IMR-90 (cell line): ENCODE results near the gene TAF9B. TPM values are rescaled to one million over a fixed set of nuclear protein-coding genes. Genes with fewer than 3 reads are reported as not detected.

Source experiments
- ATAC-seq: fragments of 200-7000 bp; cut with Tn5 transposase; 2 replicates; pipeline ENCODE4 v1.9.1; 2020; ENCODE audit warnings: low read depth, mild to moderate bottlenecking, moderate library complexity
- BruUV-seq: library from RNA; stranded (reverse); fragments of 400-500 nt; replicated peaks from 2 replicates; lab custom pipeline; 2021; lab: Mats Ljungman, UMichigan
- CTCF ChIA-PET: fragments of 300-600 bp; formaldehyde crosslinking; extraction: SDS; loops from one replicate; lab custom pipeline; 2021; ENCODE audit warnings: antibody characterized with exemption; lab: Yijun Ruan, JAX
- POLR2A ChIA-PET: fragments of 300-600 bp; sonication (Branson Sonifier 250); formaldehyde crosslinking; loops from one replicate; lab custom pipeline; 2022; ENCODE audit warnings: antibody characterized with exemption; ENCODE audit not compliant: unreplicated experiment; lab: Charles Lee
- DNase-seq: peaks from one replicate; pipeline ENCODE4 v3.0.0; 2013
- H2AFZ ChIP-seq: replicated peaks from 2 replicates; pipeline ENCODE3; 2013; ENCODE audit warnings: low read length, mild to moderate bottlenecking; ENCODE audit not compliant: poor library complexity
- H2AK5ac ChIP-seq: 2 replicates; pipeline ENCODE4 v1.6.1; 2013; ENCODE audit warnings: low read depth, low read length, inconsistent platforms
- H2AK9ac ChIP-seq: replicated peaks from 2 replicates; pipeline ENCODE3; 2013; ENCODE audit warnings: mild to moderate bottlenecking, low read depth, low read length, moderate library complexity; ENCODE audit not compliant: poor library complexity
- H2BK120ac ChIP-seq: 2 replicates; pipeline ENCODE4 v1.6.1; 2013; ENCODE audit warnings: low read depth, low read length, inconsistent platforms
- H2BK15ac ChIP-seq: 3 replicates; pipeline ENCODE4 v1.6.1; 2013; ENCODE audit warnings: low read depth, low read length, inconsistent platforms
- H2BK20ac ChIP-seq: 2 replicates; pipeline ENCODE4 v1.6.1; 2013; ENCODE audit warnings: low read depth, mild to moderate bottlenecking, inconsistent platforms, low read length, moderate library complexity
- H2BK5ac ChIP-seq: 2 replicates; pipeline ENCODE4 v1.6.1; 2013; ENCODE audit warnings: mild to moderate bottlenecking, low read depth, low read length, inconsistent platforms; ENCODE audit not compliant: poor library complexity, severe bottlenecking
- H3K14ac ChIP-seq: replicated peaks from 2 replicates; pipeline ENCODE4 v1.6.1; 2013; ENCODE audit warnings: low read depth, low read length, inconsistent platforms
- H3K18ac ChIP-seq: 2 replicates; pipeline ENCODE4 v1.6.1; 2013; ENCODE audit warnings: low read depth, low read length, control low read depth
- H3K23ac ChIP-seq: 2 replicates; pipeline ENCODE4 v1.6.1; 2013; ENCODE audit warnings: low read depth, low read length, inconsistent platforms
- H3K27ac ChIP-seq: 2 replicates; pipeline ENCODE4 v1.5.1; 2013; ENCODE audit warnings: mild to moderate bottlenecking, control low read depth, low read length; ENCODE audit not compliant: insufficient read depth
- H3K27me3 ChIP-seq: 2 replicates; pipeline ENCODE4 v1.6.1; 2013; ENCODE audit warnings: low read length; ENCODE audit not compliant: control insufficient read depth, insufficient read depth
- H3K36me3 ChIP-seq: 2 replicates; pipeline ENCODE4 v1.6.1; 2013; ENCODE audit warnings: low read length, mixed read lengths; ENCODE audit not compliant: control insufficient read depth, insufficient read depth
- H3K4ac ChIP-seq: 2 replicates; pipeline ENCODE4 v1.6.1; 2013; ENCODE audit warnings: low read depth, low read length, inconsistent platforms
- H3K4me1 ChIP-seq: 2 replicates; pipeline ENCODE4 v1.6.1; 2013; ENCODE audit warnings: low read length, mixed read lengths; ENCODE audit not compliant: control insufficient read depth, insufficient read depth
- H3K4me2 ChIP-seq: 2 replicates; pipeline ENCODE4 v1.6.1; 2013; ENCODE audit warnings: low read depth, mild to moderate bottlenecking, control low read depth, low read length, moderate library complexity
- H3K4me3 ChIP-seq: 2 replicates; pipeline ENCODE4 v1.5.1; 2013; ENCODE audit warnings: low read depth, mild to moderate bottlenecking, control low read depth, low read length, moderate library complexity; ENCODE audit not compliant: insufficient read depth
- H3K56ac ChIP-seq: 2 replicates; pipeline ENCODE4 v1.6.1; 2013; ENCODE audit warnings: low read length, inconsistent platforms; ENCODE audit not compliant: insufficient read depth; ENCODE audit errors: extremely low read depth
- H3K79me1 ChIP-seq, 2 experiments: 2 replicates each; pipeline ENCODE4 v1.6.1; 2013; ENCODE audit warnings: low read length in 2 of 2, inconsistent platforms in 1 of 2, low read depth in 1 of 2
- H3K9ac ChIP-seq: 2 replicates; pipeline ENCODE4 v1.6.1; 2013; ENCODE audit warnings: low read depth, low read length, control low read depth
- H3K9me1 ChIP-seq: 2 replicates; pipeline ENCODE4 v1.6.1; 2013; ENCODE audit warnings: low read length, inconsistent platforms; ENCODE audit not compliant: insufficient read depth
- H3K9me3 ChIP-seq: 2 replicates; pipeline ENCODE4 v1.6.1; 2013; ENCODE audit warnings: low read length; ENCODE audit not compliant: control insufficient read depth, insufficient read depth
- H4K20me1 ChIP-seq: 2 replicates; pipeline ENCODE4 v1.6.1; 2013; ENCODE audit warnings: low read length, inconsistent platforms; ENCODE audit not compliant: insufficient read depth
- H4K5ac ChIP-seq: 2 replicates; pipeline ENCODE4 v1.6.1; 2013; ENCODE audit warnings: mild to moderate bottlenecking, low read depth, low read length, control low read depth
- H4K8ac ChIP-seq, 2 experiments: 2 replicates each; pipeline ENCODE4 v1.6.1; 2013; ENCODE audit warnings: low read depth in 2 of 2, low read length in 2 of 2, control low read depth in 1 of 2, inconsistent platforms in 1 of 2
- H4K91ac ChIP-seq: 2 replicates; pipeline ENCODE4 v1.6.1; 2013; ENCODE audit warnings: low read depth, low read length, inconsistent platforms; ENCODE audit not compliant: insufficient read depth
- BHLHE40 ChIP-seq: fragments of 150-350 bp; IDR thresholded peaks from 2 replicates; pipeline ENCODE4 v1.6.1; 2016; ENCODE audit warnings: mild to moderate bottlenecking, low read depth, low read length
- CEBPB ChIP-seq: IDR thresholded peaks from 2 replicates; pipeline ENCODE4 v1.6.1; 2012; ENCODE audit warnings: low read depth, low read length, improper control_type of control experiment
- CHD1 ChIP-seq: IDR thresholded peaks from 2 replicates; pipeline ENCODE4 v1.6.1; 2012; ENCODE audit warnings: low read depth, low read length, improper control_type of control experiment
- CTCF ChIP-seq: conservative IDR thresholded peaks from 2 replicates; pipeline ENCODE4 v1.5.1; 2012; ENCODE audit warnings: mild to moderate bottlenecking, low read depth, low read length, improper control_type of control experiment
- ELK1 ChIP-seq: fragments of 150-350 bp; IDR thresholded peaks from 2 replicates; pipeline ENCODE4 v1.6.1; 2016; ENCODE audit warnings: low read depth, mild to moderate bottlenecking, low read length, moderate library complexity, borderline replicate concordance
- FOS ChIP-seq: fragments of 150-350 bp; IDR thresholded peaks from 2 replicates; pipeline ENCODE4 v1.6.1; 2016; ENCODE audit warnings: low read depth, low read length
- MAFK ChIP-seq: IDR thresholded peaks from 2 replicates; pipeline ENCODE4 v1.6.1; 2012; ENCODE audit warnings: low read depth, low read length, improper control_type of control experiment
- MAZ ChIP-seq: IDR thresholded peaks from 2 replicates; pipeline ENCODE4 v1.6.1; 2012; ENCODE audit warnings: low read depth, mild to moderate bottlenecking, low read length, improper control_type of control experiment, moderate library complexity, borderline replicate concordance
- MXI1 ChIP-seq: IDR thresholded peaks from 2 replicates; pipeline ENCODE4 v1.6.1; 2012; ENCODE audit warnings: low read depth, mild to moderate bottlenecking, low read length, moderate library complexity, borderline replicate concordance
- NFE2L2 ChIP-seq: fragments of 150-350 bp; IDR thresholded peaks from 2 replicates; pipeline ENCODE4 v1.6.1; 2016; ENCODE audit warnings: low read depth, mild to moderate bottlenecking, low read length
- POLR2A ChIP-seq: IDR thresholded peaks from 2 replicates; pipeline ENCODE4 v1.6.1; 2012; ENCODE audit warnings: mild to moderate bottlenecking, low read depth, low read length
- RAD21 ChIP-seq: IDR thresholded peaks from 2 replicates; pipeline ENCODE4 v1.6.1; 2012; ENCODE audit warnings: low read length, improper control_type of control experiment
- RCOR1 ChIP-seq: IDR thresholded peaks from 2 replicates; pipeline ENCODE4 v1.6.1; 2012; ENCODE audit warnings: mild to moderate bottlenecking, low read length, improper control_type of control experiment; ENCODE audit not compliant: insufficient replicate concordance
- RFX5 ChIP-seq: IDR thresholded peaks from 2 replicates; pipeline ENCODE4 v1.8.0; 2012; ENCODE audit warnings: low read depth, mild to moderate bottlenecking, low read length, moderate library complexity
- SMC3 ChIP-seq: fragments of 150-350 bp; IDR thresholded peaks from 2 replicates; pipeline ENCODE4 v1.6.1; 2016; ENCODE audit warnings: low read depth, mild to moderate bottlenecking, antibody characterized with exemption, low read length, moderate library complexity
- WGBS, 2 experiments: methylation state at CpG; one replicate each; pipeline versions ENCODE4 v1.1.5 to v1.1.7; 2013; ENCODE audit warnings: missing lambda C conversion rate in 2 of 2; ENCODE audit not compliant: insufficient read length in 1 of 2; ENCODE audit errors: extremely low coverage in 2 of 2; 5-methylcytosine and 5-hydroxymethylcytosine counted together
- dilution Hi-C: fragments of 300-500 bp; cut with HindIII; formaldehyde crosslinking; loops from one replicate; pipeline ENCODE4 v1.14.3; 2018; ENCODE audit warnings: low sequenced_read_pairs; ENCODE audit not compliant: unreplicated experiment
- in situ Hi-C: fragments of 300-500 bp; cut with MboI; formaldehyde crosslinking; loops from 3 replicates; pipeline ENCODE4 v1.14.3; 2019; ENCODE audit warnings: low sequenced_read_pairs, inconsistent platforms, mixed read lengths
- intact Hi-C: fragments of 100-400 bp; cut with micrococcal nuclease; formaldehyde crosslinking; loops from 2 replicates; pipeline ENCODE4 v1.10.0; 2022
- polyA plus RNA-seq, 3 experiments: library from polyadenylated mRNA; depleted of rRNA; stranded (reverse); fragments of >200 nt; gene quantifications; 2 replicates each; pipeline ENCODE4 v1.2.3, GENCODE V29; 2012; ENCODE audit warnings: low replicate concordance in 1 of 3
- total RNA-seq: library from RNA; depleted of rRNA; stranded (reverse); fragments of >200 nt; gene quantifications from 2 replicates; pipeline ENCODE4 v1.2.3, GENCODE V29; 2012
- TF ChIP-seq, protein P1 (sequence below): fragments of 150-350 bp; IDR thresholded peaks from 2 replicates; pipeline ENCODE4 v1.6.1; 2017; ENCODE audit warnings: mild to moderate bottlenecking, antibody characterized with exemption, low read length, low read depth

TAF9B gene
- total and polyA plus RNA-seq, 2 of the 4 experiments (the other 2 are of a cell fraction), result 12.4 to 21.5 TPM

DNA sequence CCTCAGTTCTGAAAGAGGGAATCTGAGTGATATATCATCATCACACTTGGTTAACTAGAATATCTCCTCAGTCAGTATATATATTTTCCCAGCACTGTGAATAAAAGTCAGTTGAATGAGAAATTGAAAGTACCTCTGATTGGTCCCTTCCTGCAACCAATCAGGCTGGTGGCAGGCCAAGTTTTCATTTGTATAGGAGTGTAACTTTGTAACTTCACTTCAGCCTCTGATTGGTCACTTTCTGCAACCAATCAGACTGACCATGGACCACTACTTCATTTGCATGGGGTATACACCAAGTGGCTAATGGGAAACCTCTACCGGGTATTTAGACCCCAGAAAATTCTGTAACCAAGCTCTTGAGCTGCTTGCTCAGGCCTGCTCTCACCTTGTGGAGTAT is 37.4 kb downstream of the TAF9B start:
- Histone ChIP-seq H3K36me3 (no peaks in the 10 kb centered on the region; the same call in 1 of the 2 replicates), H2BK20ac (no peak overlapping the region), H2AK9ac (no peak overlapping the region), H2AK5ac (no peak overlapping the region), H3K4me3 (peak overlapping the region; percentile 48; the same call in 1 of the 2 replicates), H3K18ac (no peak overlapping the region), H4K91ac (no peak overlapping the region; the same call in 1 of the 2 replicates), H2AFZ (no peak overlapping the region), H3K14ac (no peak overlapping the region), H3K9ac (no peak overlapping the region), H2BK120ac (no peak overlapping the region), H3K4me1 (peaks cover 3% of the 10 kb centered on the region; the same call in 1 of the 2 replicates), H4K5ac (peak overlapping the region; percentile 58; the same call in 1 of the 2 replicates), H2BK15ac (no peak overlapping the region), H3K27ac (0 out of 2 replicates have a peak overlapping the region, but pooled peaks have one; percentile 4), H3K56ac (no peak overlapping the region), H3K79me1 (peaks cover 2 to 5% of the 10 kb centered on the region in 2 experiments; a peak in 1 of 4 replicates), H3K9me1 (no peaks in the 10 kb centered on the region), H3K4ac (no peak overlapping the region), H4K20me1 (peaks cover 35% of the 10 kb centered on the region), H3K9me3 (peaks cover 4% of the 10 kb centered on the region; the same call in 1 of the 2 replicates), H3K23ac (no peak overlapping the region), H4K8ac (peak overlapping the region; percentile 59 to 75), H2BK5ac (peak overlapping the region; percentile 94), H3K4me2 (peak overlapping the region; percentile 90), H3K27me3 (peaks cover 3% of the 10 kb centered on the region)
- dilution Hi-C loops (no loop called here), intact Hi-C loops (no loop called here), in situ Hi-C loops (no loop called here)
- ChIA-PET CTCF (interaction anchor here (1.8 kb wide), 1 partner anchor 10 kb away, joined by 4 read pairs; no protein-coding TSS in a partner anchor), POLR2A (no interaction called here)
- TF ChIP-seq, protein P1, sequence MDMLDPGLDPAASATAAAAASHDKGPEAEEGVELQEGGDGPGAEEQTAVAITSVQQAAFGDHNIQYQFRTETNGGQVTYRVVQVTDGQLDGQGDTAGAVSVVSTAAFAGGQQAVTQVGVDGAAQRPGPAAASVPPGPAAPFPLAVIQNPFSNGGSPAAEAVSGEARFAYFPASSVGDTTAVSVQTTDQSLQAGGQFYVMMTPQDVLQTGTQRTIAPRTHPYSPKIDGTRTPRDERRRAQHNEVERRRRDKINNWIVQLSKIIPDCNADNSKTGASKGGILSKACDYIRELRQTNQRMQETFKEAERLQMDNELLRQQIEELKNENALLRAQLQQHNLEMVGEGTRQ, result no peak
- TF ChIP-seq CHD1, result no peak
- TF ChIP-seq MAFK, result no peak
- TF ChIP-seq MAZ, result no peak
- no peak for TF ChIP-seq RFX5
- no peak for TF ChIP-seq MXI1
- no peak for TF ChIP-seq NFE2L2
- TF ChIP-seq POLR2A, result no peak
- TF ChIP-seq SMC3, result no peak
- no peak for TF ChIP-seq CTCF
- TF ChIP-seq CEBPB, result no peak
- no peak for TF ChIP-seq RAD21
- TF ChIP-seq RCOR1, result no peak
- TF ChIP-seq BHLHE40, result no peak
- no peak for TF ChIP-seq FOS
- TF ChIP-seq ELK1, result no peak
- DNase-seq (peak; percentile 60), ATAC-seq (no peak; the same call in 1 of the 2 replicates)
- BruUV-seq, result no TSS peak
- no CpG with 5 or more reads among the region's 1 CpG for WGBS, 2 experiments
